Activated CD4-positive, alpha-beta T cell treated with anti-CD3 and anti-CD28 coated beads, Interleukin-2, Interleukin-6, amounts not matched to agents 100 ng/mL and 50 ng/mL, durations not matched to agents 16 hours and 8 hours (primary cell): Measurements from ENCODE around the gene SPIRE1.
"Not testable (repeated sequence)": the region's sequence is repeated elsewhere in the genome, so short reads cannot be mapped to it uniquely, and the experiment has no call there.

ENCODE experiments used
- DNase-seq: peaks from one replicate; pipeline ENCODE4 v3.0.0-alpha.2; 2020

The SPIRE1 gene

DNA sequence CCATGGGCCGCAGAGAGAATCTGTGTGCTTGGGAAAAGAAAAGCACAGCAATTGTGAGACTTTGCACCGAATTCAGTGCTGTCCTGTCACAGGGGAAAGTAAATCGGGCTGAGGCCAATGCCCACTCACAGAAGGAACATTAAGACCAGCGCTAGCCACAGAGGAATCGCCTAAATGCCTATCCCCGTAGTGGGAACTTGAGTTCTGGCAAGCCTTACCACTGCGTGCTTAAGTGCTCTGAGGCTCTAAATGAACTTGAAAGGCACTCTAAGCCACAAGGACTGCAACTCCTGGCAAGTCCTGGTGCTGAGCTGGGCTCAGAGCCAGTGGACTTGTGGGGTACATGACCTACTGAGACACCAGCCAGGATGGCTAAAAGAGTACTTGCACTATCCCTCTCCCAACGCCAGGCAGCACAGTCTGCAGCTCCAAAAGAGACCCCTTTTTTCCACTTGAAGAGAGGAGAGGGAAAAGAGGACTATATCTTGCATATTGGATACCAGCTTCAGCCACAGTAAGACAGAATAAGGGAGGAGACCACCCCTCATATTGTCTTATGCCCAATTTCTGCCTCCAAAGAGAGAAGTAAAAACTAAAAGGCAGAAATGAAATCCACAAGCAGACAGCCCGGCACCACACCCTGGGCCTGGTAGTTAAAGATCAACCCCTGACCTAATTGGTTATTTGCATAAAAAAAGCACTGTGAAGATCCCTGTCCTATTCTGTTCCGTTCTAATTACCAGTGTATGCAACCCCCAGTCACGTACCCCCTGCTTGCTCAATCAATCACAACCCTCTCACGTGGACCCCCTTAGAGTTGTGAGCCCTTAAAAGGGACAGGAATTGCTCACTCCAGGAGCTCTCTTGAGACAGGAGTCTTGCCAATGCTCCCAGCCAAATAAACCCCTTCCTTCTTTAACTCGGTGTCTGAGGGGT is 105.7 kb downstream of the SPIRE1 start:
- DNase-seq, result not testable (repeated sequence)

- DNase-seq, result not testable (repeated sequence)
These were observed 106.4 kb downstream of the SPIRE1 start for GRCh38 chr18:12551466-12551865.

DNA sequence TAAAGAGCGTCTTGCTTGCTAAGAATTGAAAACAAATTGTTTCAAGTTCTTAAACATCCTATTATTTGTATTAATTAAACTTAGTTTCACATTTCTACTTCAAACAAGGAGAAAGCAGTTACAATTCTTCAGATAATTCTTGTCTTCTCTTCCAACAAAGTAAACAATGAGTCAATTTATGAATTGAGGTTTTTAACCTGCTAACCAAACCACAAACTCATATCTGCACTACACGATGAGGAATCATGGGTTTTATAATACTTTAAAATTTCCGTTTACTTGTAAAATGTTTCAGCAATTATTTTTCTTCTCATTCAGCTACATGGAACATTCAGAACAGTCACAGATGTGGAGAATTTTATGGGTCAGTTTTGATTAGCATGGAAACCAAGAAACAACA is 114.2 kb downstream of the SPIRE1 start:
- DNase-seq, result peak; percentile 52

DNA sequence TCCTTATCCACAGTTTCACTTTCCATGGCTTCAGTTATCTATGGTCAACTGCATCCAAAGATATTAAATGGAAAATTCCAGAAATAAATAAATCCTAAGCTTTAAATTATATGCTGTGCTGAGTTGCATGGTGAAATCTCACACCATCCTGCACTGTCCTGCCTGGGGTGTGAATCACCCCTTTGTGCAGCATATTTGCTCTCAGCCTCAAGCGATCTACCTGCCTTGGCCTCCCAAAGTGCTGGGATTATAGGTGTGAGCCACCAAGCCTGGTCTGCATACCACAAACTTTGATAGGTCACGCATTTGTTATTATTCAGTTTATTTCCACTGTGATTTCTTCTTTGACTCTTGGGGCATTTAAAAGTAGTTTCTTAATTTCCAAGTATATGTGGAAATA is 117.2 kb downstream of the SPIRE1 start:
- no peak for DNase-seq

DNA sequence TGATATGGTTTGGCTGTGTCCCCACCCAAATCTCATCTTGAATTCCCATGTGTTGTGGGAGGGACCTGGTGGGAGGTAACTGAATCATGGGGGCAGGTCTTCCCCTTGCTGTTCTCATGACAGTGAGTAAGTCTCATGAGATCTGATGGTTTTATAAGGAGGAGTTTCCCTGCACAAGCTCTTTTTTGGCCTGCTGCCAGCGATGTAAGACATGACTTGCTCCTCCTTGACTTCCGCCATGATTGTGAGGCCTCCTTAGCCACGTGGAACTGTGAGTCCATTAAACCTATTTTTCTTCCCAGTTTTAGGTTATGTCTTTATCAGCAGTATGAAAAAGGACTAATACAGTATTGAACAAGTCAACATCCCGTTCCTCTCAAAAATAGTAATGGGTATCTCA is 118.7 kb downstream of the SPIRE1 start:
- not testable (repeated sequence) for DNase-seq

DNA sequence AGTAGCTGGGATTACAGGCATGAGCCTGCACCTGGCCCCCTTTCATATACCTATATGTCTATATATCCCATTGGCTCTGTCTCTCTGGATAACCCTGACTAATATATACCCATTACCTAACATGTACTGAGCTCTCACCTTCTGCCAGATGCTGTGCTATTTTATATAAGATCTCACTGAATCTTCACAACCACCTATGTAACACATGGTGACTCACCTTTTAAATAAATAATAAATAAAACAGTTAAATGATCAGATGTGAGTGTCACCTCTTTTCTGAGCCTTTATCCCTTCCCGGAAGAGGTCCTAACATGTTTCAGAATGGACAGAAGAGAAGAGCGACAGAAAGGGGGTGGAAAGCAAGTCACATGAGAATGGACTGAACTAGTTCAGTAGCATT is 123.1 kb downstream of the SPIRE1 start:
- no peak for DNase-seq

DNA sequence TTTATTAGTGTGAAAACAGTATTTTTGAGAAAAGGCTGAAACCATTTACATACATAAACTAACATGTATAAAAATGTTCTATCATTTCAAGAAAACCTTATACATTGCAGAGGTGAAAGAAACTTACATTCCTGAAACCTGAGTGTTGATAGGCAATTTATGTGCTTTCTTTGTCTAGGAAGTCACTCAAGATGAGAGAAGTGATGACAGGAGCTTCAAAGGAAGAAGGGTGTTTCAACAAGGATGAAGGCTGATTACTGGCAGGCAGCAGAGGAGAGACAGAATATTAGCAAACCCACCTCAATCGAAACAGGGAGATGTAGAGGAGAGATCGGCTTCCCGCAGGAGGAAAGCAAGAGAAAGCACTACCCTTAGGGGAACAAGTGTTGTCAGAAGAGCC is 125.2 kb downstream of the SPIRE1 start:
- DNase-seq, result no peak

GRCh38 chr18:12531749-12532148 is 126.2 kb downstream of the SPIRE1 start:
- DNase-seq, result no peak

DNA sequence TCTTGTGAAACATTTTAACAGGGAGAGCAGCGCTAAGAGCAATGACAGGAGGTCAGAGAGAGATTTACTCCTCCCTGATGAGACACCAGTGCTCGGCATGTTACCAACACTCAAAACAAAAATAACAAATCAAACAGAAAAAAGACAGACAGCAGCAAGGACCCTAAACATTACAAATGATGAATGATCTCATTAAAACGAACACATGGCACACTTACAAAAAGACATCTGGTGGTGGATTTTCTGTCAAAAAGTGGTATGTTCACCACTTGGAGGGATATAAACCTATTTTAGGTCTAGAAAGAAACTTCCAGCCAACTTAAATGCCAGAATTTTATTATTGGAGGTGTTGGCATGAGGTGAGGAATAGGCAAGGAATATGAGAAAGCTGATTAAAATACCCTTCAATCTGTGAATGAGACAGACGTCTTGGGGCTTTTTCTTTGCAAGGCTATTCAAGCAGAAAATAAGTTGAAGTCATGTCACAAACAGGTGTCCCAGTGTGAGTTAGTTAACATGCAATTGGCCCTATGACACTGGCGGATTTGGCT is 137.4 kb downstream of the SPIRE1 start:
- no peak for DNase-seq

GRCh38 chr18:12518832-12519531 is 138.9 kb downstream of the SPIRE1 start:
- no peak for DNase-seq

- no peak for DNase-seq
These were observed 139.6 kb downstream of the SPIRE1 start for GRCh38 chr18:12518326-12518725.

GRCh38 chr18:12517142-12517825 is 140.6 kb downstream of the SPIRE1 start:
- no peak for DNase-seq

DNA sequence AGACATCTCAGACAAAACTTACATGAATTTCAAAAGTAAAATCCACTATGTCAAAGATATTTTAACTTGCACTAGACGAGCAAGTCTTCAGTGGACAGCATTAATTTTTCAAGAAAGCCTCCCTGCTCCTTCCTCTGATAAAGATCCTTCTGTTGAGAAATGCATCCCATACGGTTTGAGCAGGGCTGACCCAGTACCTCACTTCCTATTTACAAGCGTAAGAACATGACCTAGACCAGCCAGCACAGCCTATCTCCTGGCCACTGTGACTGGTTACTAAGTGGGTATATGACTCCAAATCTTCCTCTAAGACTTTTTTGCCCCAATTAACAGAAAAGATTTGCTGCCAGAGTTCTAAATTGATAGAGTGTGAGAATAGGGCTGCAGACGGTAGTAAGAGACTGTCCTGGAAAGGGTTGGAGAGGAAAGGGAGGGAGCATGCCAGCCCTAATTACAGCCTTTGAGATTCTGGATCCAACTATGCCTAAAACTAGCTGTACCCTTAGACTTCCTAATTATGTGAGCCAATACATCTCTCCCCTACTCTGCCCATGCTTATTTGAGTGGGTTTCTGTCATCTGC is 141.8 kb downstream of the SPIRE1 start:
- no peak for DNase-seq

DNA sequence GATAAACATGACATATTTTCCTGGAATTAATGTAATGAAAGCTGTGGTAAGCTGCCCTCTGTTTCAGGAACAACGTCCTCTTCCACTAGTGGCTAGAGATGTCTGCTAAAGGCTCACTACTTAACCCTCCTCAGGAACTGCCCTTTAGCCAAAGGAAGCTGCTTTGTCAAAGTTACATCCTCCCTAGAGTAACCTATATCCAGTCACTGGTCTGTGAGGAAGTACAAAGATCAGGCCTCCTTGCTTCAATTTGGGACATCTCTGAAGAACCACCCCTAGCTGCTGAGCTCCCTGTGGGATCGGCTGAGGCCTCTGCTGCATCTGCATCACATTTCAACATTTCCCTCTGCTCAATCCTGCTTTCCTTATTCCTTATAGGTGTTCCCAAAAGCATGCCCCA is 142.4 kb downstream of the SPIRE1 start:
- no peak for DNase-seq

- DNase-seq, result no peak
These were observed 150.9 kb downstream of the SPIRE1 start for GRCh38 chr18:12507007-12507406.

- DNase-seq, result no peak
These were observed 156.9 kb downstream of the SPIRE1 start for GRCh38 chr18:12500986-12501385.

DNA sequence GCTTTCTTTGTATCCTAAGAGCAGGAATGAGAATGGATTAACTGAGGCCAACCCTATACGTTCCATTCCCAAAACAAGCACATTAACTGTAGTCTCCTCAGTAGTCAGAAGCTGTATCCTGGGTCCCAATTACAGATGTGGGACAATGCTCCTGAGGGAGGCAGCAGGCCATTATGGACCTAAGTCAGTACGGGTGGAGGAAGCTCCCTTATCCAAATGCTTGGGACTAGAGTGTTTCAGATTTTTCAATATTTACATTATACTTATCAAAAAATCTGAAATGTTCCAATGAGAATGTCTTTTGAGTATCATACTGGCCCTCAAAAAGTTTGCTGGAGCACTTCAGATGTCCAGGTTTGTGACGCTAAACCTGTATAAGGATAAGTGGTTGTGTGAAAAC is 160.1 kb downstream of the SPIRE1 start:
- DNase-seq, result no peak

GRCh38 chr18:12497296-12497695 is 160.6 kb downstream of the SPIRE1 start:
- no peak for DNase-seq

GRCh38 chr18:12492907-12493306 is 165.0 kb downstream of the SPIRE1 start:
- DNase-seq, result no peak

DNA sequence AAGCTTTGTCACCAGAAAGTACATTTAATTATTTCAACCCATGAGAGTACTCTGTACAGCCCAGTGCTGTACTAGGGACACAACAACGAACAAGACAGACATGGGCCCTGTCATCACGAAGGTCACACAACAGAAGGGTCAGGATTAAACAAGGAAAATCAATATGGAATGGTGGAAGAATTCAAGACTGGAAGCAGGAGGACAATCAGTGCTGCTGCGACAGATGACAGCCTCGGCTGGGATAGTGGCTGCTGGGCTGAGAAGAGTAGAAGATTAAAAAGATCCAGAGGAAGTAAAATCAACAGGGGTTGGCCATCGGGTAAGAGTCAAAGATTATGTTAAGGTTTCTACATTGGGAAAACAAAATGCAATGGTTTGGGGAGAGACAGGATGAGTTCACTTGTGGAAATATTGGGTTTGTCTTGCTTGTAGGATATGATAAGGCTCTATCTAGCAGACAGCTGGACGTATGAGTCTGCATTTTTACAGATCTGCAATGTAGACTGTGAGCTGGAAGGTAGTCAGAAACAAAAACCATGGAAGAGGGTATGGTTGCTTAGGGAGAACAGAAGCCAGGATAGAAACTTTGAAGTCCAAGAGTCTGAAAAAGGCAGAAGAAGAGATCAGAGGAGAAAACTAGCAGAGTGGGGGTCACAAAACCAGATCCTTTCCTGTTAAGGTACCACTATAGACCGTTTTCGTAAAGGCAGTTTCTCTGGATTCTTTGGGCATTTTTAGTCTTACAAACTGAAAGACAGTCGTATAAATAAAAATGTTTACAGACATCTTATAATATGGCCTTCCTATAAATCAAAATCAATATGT is 166.1 kb downstream of the SPIRE1 start:
- DNase-seq, result no peak

- DNase-seq, result no peak
These were observed 172.3 kb downstream of the SPIRE1 start for GRCh38 chr18:12485479-12486105.
